DND-41 (cell line): Measurements from ENCODE around the gene FMN1.

ENCODE experiments used
- ATAC-seq: fragments of 200-7000 bp; cut with Tn5 transposase; 3 replicates; pipeline ENCODE4 v1.9.1; 2021; ENCODE audit warnings: low read depth; ENCODE audit not compliant: insufficient read depth
- DNase-seq: peaks from one replicate; pipeline ENCODE4 v3.0.0-alpha.2; 2020
- H2AFZ ChIP-seq: 2 replicates; pipeline ENCODE4 v1.6.0; 2012; ENCODE audit warnings: low read depth, low read length
- H3K27ac ChIP-seq: 2 replicates; pipeline ENCODE4 v1.5.1; 2012; ENCODE audit warnings: low read length, inconsistent platforms
- H3K27me3 ChIP-seq: fragments of 200-600 bp; sonication (generic); 2 replicates; pipeline ENCODE4 v1.6.0; 2012; ENCODE audit warnings: low read length, mild to moderate bottlenecking, inconsistent platforms; ENCODE audit not compliant: insufficient read depth, poor library complexity
- H3K36me3 ChIP-seq: 2 replicates; pipeline ENCODE4 v1.5.1; 2012; ENCODE audit warnings: low read length, inconsistent platforms; ENCODE audit not compliant: insufficient read depth
- H3K4me1 ChIP-seq: 2 replicates; pipeline ENCODE4 v1.5.1; 2012; ENCODE audit warnings: mild to moderate bottlenecking, low read length; ENCODE audit not compliant: insufficient read depth
- H3K4me2 ChIP-seq: 2 replicates; pipeline ENCODE4 v1.6.0; 2012; ENCODE audit warnings: mild to moderate bottlenecking, moderate library complexity, low read length, inconsistent platforms; ENCODE audit not compliant: insufficient read depth
- H3K4me3 ChIP-seq, 2 experiments: fragments of 200-600 bp in 1 of 2; shearing (Covaris generic) in 1 of 2; 2 replicates each; pipeline ENCODE4 v1.5.1; 2012 to 2016; ENCODE audit warnings: inconsistent platforms in 2 of 2, low read length in 2 of 2, mild to moderate bottlenecking in 2 of 2, low read depth in 1 of 2, moderate library complexity in 1 of 2
- H3K79me2 ChIP-seq: 2 replicates; pipeline ENCODE4 v1.6.0; 2012; ENCODE audit warnings: low read length, inconsistent platforms; ENCODE audit not compliant: insufficient read depth
- H3K9ac ChIP-seq: 2 replicates; pipeline ENCODE4 v1.6.0; 2012; ENCODE audit warnings: low read depth, mild to moderate bottlenecking, inconsistent platforms, low read length, moderate library complexity
- H3K9me3 ChIP-seq: 2 replicates; pipeline ENCODE4 v1.5.1; 2012; ENCODE audit warnings: low read length, moderate library complexity, mild to moderate bottlenecking, inconsistent platforms; ENCODE audit not compliant: insufficient read depth, severe bottlenecking
- H4K20me1 ChIP-seq: 2 replicates; pipeline ENCODE4 v1.6.0; 2012; ENCODE audit warnings: low read length; ENCODE audit not compliant: insufficient read depth
- EZH2 ChIP-seq: IDR thresholded peaks from 3 replicates; pipeline ENCODE4 v1.6.1; 2012; ENCODE audit warnings: borderline replicate concordance, low read depth, mild to moderate bottlenecking, moderate library complexity, low read length, inconsistent platforms; ENCODE audit not compliant: severe bottlenecking
- TF ChIP-seq, protein P1 (sequence below): IDR thresholded peaks from 2 replicates; pipeline ENCODE4 v1.5.1; 2012; ENCODE audit warnings: borderline replicate concordance, low read length, moderate library complexity, mild to moderate bottlenecking; ENCODE audit not compliant: poor library complexity, severe bottlenecking; ENCODE audit errors: extremely low read depth

The FMN1 gene

DNA sequence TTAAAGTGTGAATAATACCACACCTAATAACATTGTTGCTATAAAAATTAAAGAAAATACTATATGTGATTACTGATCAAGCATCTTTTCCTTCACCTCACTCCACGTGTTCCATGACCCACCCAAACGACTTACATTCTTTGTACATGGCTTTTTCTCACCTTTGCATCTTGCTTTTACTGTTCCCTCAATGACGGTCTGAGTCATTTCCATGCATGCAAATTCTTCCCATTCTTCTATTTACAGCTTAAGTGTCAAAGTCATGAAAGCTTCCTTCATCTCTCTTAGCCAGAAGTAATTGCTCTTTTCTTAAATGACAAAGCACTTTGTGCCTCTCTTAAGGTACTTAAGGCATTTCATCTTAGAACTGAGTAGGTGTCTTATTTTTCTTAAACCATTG is 412.7 kb downstream of the FMN1 start:
- no peaks in the 10 kb centered on the region for H3K36me3 ChIP-seq
- ATAC-seq: no peak
- no peak overlapping the region for H2AFZ ChIP-seq
- H3K4me3 ChIP-seq: no peak overlapping the region
- no peak for DNase-seq
- no peaks in the 10 kb centered on the region for H3K27me3 ChIP-seq
- H3K79me2 ChIP-seq: no peaks in the 10 kb centered on the region
- TF ChIP-seq EZH2: no peak
- TF ChIP-seq, protein P1, sequence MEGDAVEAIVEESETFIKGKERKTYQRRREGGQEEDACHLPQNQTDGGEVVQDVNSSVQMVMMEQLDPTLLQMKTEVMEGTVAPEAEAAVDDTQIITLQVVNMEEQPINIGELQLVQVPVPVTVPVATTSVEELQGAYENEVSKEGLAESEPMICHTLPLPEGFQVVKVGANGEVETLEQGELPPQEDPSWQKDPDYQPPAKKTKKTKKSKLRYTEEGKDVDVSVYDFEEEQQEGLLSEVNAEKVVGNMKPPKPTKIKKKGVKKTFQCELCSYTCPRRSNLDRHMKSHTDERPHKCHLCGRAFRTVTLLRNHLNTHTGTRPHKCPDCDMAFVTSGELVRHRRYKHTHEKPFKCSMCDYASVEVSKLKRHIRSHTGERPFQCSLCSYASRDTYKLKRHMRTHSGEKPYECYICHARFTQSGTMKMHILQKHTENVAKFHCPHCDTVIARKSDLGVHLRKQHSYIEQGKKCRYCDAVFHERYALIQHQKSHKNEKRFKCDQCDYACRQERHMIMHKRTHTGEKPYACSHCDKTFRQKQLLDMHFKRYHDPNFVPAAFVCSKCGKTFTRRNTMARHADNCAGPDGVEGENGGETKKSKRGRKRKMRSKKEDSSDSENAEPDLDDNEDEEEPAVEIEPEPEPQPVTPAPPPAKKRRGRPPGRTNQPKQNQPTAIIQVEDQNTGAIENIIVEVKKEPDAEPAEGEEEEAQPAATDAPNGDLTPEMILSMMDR: no peak
- H3K4me2 ChIP-seq: no peak overlapping the region
- no peaks in the 10 kb centered on the region for H3K4me1 ChIP-seq
- no peaks in the 10 kb centered on the region for H3K9me3 ChIP-seq
- no peak overlapping the region for H3K9ac ChIP-seq
- H3K27ac ChIP-seq: no peak overlapping the region
- H4K20me1 ChIP-seq: no peaks in the 10 kb centered on the region

- no peaks in the 10 kb centered on the region for H3K9me3 ChIP-seq
- H3K4me3 ChIP-seq: no peak overlapping the region
- ATAC-seq (no peak), DNase-seq (no peak)
- H3K9ac ChIP-seq: no peak overlapping the region
- TF ChIP-seq, protein P1: no peak
- TF ChIP-seq EZH2: no peak
- H3K4me1 ChIP-seq: no peaks in the 10 kb centered on the region
- no peak overlapping the region for H3K4me2 ChIP-seq
- H3K27ac ChIP-seq: no peak overlapping the region
- no peak overlapping the region for H2AFZ ChIP-seq
- no peaks in the 10 kb centered on the region for H4K20me1 ChIP-seq
- H3K79me2 ChIP-seq: no peaks in the 10 kb centered on the region
- peaks cover 2% of the 10 kb centered on the region for H3K27me3 ChIP-seq
- no peaks in the 10 kb centered on the region for H3K36me3 ChIP-seq
Measured at GRCh38 chr15:32778391-32779176, 415.9 kb downstream of the FMN1 start.

- Histone ChIP-seq H3K9me3 (no peaks in the 10 kb centered on the region), H3K27me3 (peaks cover 2% of the 10 kb centered on the region), H3K4me1 (no peaks in the 10 kb centered on the region), H3K79me2 (no peaks in the 10 kb centered on the region), H3K36me3 (no peaks in the 10 kb centered on the region), H3K4me3 (no peak overlapping the region), H3K27ac (no peak overlapping the region), H2AFZ (no peak overlapping the region), H3K4me2 (no peak overlapping the region), H3K9ac (no peak overlapping the region), H4K20me1 (no peaks in the 10 kb centered on the region)
- DNase-seq: no peak
- no peak for ATAC-seq
- TF ChIP-seq, protein P1: no peak
- no peak for TF ChIP-seq EZH2
Measured at GRCh38 chr15:32775103-32775502, 419.4 kb downstream of the FMN1 start.
